Panc1 (cell line): ENCODE results near the gene MED13L. TPM values are rescaled to one million over a fixed set of nuclear protein-coding genes. Genes with fewer than 3 reads are reported as not detected.

Experiments
- ATAC-seq: fragments of 200-7000 bp; cut with Tn5 transposase; 2 replicates; pipeline ENCODE4 v1.9.1; 2020; ENCODE audit warnings: mild to moderate bottlenecking, moderate library complexity
- BruUV-seq: library from RNA; stranded (reverse); fragments of 400-500 nt; replicated peaks from 2 replicates; lab custom pipeline; 2021; lab: Mats Ljungman, UMichigan
- CTCF ChIA-PET: fragments of 300-600 bp; sonication (Branson Sonifier 250); formaldehyde crosslinking; loops from one replicate; lab custom pipeline; 2022; ENCODE audit warnings: antibody characterized with exemption; lab: Charles Lee
- POLR2A ChIA-PET: fragments of 300-600 bp; sonication (Branson Sonifier 250); formaldehyde crosslinking; loops from one replicate; lab custom pipeline; 2022; ENCODE audit warnings: antibody characterized with exemption; lab: Charles Lee
- DNase-seq: peaks from one replicate; pipeline ENCODE4 v3.0.0-alpha.2; 2010; ENCODE audit warnings: low read depth, low spot score
- H3K27ac ChIP-seq: 2 replicates; pipeline ENCODE4 v1.5.1; 2011; ENCODE audit warnings: mild to moderate bottlenecking, low read length, inconsistent platforms
- H3K27me3 ChIP-seq: fragments of 200-500 bp; sonication (Bioruptor generic); 2 replicates; pipeline ENCODE4 v1.6.0; 2014; ENCODE audit warnings: low read length, inconsistent platforms; ENCODE audit not compliant: control insufficient read depth, insufficient read depth
- H3K36me3 ChIP-seq: fragments of 200-500 bp; sonication (Bioruptor generic); 2 replicates; pipeline ENCODE4 v1.5.1; 2014; ENCODE audit warnings: inconsistent platforms, mild to moderate bottlenecking, low read length, moderate library complexity; ENCODE audit not compliant: control insufficient read depth, insufficient read depth
- H3K4me1 ChIP-seq: 2 replicates; pipeline ENCODE4 v1.5.1; 2011; ENCODE audit warnings: inconsistent platforms, mild to moderate bottlenecking, low read length, moderate library complexity; ENCODE audit not compliant: control insufficient read depth, insufficient read depth
- H3K4me3 ChIP-seq, 2 experiments: 2 replicates each; pipeline ENCODE4 v1.5.1; 2011 to 2012; ENCODE audit warnings: low read depth in 2 of 2, low read length in 2 of 2, mild to moderate bottlenecking in 2 of 2, inconsistent platforms in 1 of 2, moderate library complexity in 1 of 2
- H3K9me3 ChIP-seq: fragments of 200-500 bp; sonication (Bioruptor generic); 2 replicates; pipeline ENCODE4 v1.5.1; 2014; ENCODE audit warnings: low read depth, mild to moderate bottlenecking, inconsistent platforms, low read length, moderate library complexity; ENCODE audit not compliant: control insufficient read depth, insufficient read depth
- POLR2AphosphoS5 ChIP-seq: IDR thresholded peaks from 2 replicates; pipeline ENCODE4 v1.6.1; 2012; ENCODE audit warnings: mild to moderate bottlenecking, low read depth, low read length, moderate library complexity
- SIN3A ChIP-seq: IDR thresholded peaks from 2 replicates; pipeline ENCODE4 v1.6.1; 2012; ENCODE audit warnings: low read depth, mild to moderate bottlenecking, low read length, moderate library complexity, borderline replicate concordance; ENCODE audit not compliant: insufficient read depth
- TCF7L2 ChIP-seq: IDR thresholded peaks from 2 replicates; pipeline ENCODE4 v1.6.1; 2011; ENCODE audit warnings: mild to moderate bottlenecking, low read depth, low read length, inconsistent platforms
- in situ Hi-C: cut with HindIII; loops from 2 replicates; pipeline ENCODE4 v1.10.0; 2016; ENCODE audit warnings: low sequenced_read_pairs, low pct_unique_long_range_greater_than_20kb
- intact Hi-C: fragments of 100-400 bp; cut with micrococcal nuclease; formaldehyde crosslinking; loops from one replicate; pipeline ENCODE4 v1.10.0; 2022; ENCODE audit not compliant: unreplicated experiment
- total RNA-seq: library from RNA; stranded (reverse); gene quantifications from one replicate; pipeline ENCODE4 v1.2.1, GENCODE V29; 2021; ENCODE audit not compliant: unreplicated experiment
- TF ChIP-seq, protein P1 (sequence below): fragments of 450-650 bp; IDR thresholded peaks from 2 replicates; pipeline ENCODE4 v1.5.1; 2017; ENCODE audit warnings: mild to moderate bottlenecking
- TF ChIP-seq, protein P2 (sequence below), 2 experiments: IDR thresholded peaks; 2 replicates each; pipeline ENCODE4 v1.6.1; 2011 to 2012; ENCODE audit warnings: low read depth in 2 of 2, control low read depth in 1 of 2, low read length in 1 of 2, mild to moderate bottlenecking in 1 of 2, moderate library complexity in 1 of 2; ENCODE audit not compliant: insufficient read depth in 1 of 2

Gene MED13L
- total RNA-seq, 1 experiment from 2014 or later, result 170 TPM

GRCh38 chr12:116263431-116263830, 14.1 kb downstream of the MED13L start:
- Histone ChIP-seq H3K9me3 (no peaks in the 10 kb centered on the region), H3K36me3 (no peaks in the 10 kb centered on the region; the same call in 1 of the 2 replicates), H3K27me3 (no peaks in the 10 kb centered on the region), H3K4me1 (peaks cover 96% of the 10 kb centered on the region), H3K4me3 (no peak overlapping the region), H3K27ac (peak overlapping the region; percentile 48; the same call in 1 of the 2 replicates)
- no peak for ATAC-seq
- no peak for DNase-seq
- in situ Hi-C loops, result no loop called here
- intact Hi-C loops, result no loop called here
- no TSS peak for BruUV-seq
- CTCF ChIA-PET, result interaction anchor here (0.5 to 0.6 kb wide), 2 partner anchors 9 to 282 kb away, joined by 3 to 5 read pairs; no protein-coding TSS in a partner anchor
- no peak for TF ChIP-seq POLR2AphosphoS5
- TF ChIP-seq TCF7L2, result no peak
- TF ChIP-seq, protein P1, sequence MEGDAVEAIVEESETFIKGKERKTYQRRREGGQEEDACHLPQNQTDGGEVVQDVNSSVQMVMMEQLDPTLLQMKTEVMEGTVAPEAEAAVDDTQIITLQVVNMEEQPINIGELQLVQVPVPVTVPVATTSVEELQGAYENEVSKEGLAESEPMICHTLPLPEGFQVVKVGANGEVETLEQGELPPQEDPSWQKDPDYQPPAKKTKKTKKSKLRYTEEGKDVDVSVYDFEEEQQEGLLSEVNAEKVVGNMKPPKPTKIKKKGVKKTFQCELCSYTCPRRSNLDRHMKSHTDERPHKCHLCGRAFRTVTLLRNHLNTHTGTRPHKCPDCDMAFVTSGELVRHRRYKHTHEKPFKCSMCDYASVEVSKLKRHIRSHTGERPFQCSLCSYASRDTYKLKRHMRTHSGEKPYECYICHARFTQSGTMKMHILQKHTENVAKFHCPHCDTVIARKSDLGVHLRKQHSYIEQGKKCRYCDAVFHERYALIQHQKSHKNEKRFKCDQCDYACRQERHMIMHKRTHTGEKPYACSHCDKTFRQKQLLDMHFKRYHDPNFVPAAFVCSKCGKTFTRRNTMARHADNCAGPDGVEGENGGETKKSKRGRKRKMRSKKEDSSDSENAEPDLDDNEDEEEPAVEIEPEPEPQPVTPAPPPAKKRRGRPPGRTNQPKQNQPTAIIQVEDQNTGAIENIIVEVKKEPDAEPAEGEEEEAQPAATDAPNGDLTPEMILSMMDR, result no peak
- TF ChIP-seq, protein P2, sequence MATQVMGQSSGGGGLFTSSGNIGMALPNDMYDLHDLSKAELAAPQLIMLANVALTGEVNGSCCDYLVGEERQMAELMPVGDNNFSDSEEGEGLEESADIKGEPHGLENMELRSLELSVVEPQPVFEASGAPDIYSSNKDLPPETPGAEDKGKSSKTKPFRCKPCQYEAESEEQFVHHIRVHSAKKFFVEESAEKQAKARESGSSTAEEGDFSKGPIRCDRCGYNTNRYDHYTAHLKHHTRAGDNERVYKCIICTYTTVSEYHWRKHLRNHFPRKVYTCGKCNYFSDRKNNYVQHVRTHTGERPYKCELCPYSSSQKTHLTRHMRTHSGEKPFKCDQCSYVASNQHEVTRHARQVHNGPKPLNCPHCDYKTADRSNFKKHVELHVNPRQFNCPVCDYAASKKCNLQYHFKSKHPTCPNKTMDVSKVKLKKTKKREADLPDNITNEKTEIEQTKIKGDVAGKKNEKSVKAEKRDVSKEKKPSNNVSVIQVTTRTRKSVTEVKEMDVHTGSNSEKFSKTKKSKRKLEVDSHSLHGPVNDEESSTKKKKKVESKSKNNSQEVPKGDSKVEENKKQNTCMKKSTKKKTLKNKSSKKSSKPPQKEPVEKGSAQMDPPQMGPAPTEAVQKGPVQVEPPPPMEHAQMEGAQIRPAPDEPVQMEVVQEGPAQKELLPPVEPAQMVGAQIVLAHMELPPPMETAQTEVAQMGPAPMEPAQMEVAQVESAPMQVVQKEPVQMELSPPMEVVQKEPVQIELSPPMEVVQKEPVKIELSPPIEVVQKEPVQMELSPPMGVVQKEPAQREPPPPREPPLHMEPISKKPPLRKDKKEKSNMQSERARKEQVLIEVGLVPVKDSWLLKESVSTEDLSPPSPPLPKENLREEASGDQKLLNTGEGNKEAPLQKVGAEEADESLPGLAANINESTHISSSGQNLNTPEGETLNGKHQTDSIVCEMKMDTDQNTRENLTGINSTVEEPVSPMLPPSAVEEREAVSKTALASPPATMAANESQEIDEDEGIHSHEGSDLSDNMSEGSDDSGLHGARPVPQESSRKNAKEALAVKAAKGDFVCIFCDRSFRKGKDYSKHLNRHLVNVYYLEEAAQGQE (IDR thresholded peaks at IDR 0.05; ENCODE audit: insufficient read depth in 1 of 2, low read depth in 2 of 2, low read length in 1 of 2), result no peak
- TF ChIP-seq SIN3A, result no peak
- POLR2A ChIA-PET, result no interaction called here

DNA sequence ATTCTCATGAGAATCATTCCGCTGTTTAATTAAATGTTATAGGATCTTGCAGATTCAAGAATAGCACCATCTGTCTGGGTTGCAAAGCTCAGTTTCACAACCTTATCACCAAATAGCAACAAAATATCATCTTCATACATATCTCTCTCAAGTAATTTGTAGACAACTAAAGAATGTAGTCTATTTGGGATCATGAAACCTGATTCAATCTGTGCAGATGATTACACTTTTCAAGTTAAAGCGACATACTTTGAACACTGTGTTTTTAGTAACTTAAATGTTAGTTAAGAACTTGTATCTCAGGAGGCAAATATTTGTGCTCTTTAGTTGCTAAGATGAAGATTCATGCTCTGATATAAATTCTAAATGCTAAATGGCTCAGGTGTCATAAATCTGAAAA, 14.8 kb downstream of the MED13L start:
- in situ Hi-C loops (no loop called here), intact Hi-C loops (no loop called here)
- Histone ChIP-seq H3K4me1 (peaks cover 99% of the 10 kb centered on the region), H3K36me3 (no peaks in the 10 kb centered on the region; the same call in 1 of the 2 replicates), H3K9me3 (no peaks in the 10 kb centered on the region), H3K27ac (peak overlapping the region; percentile 31), H3K4me3 (no peak overlapping the region), H3K27me3 (no peaks in the 10 kb centered on the region)
- no peak for ATAC-seq
- ChIA-PET POLR2A (no interaction called here), CTCF (interaction anchor here (0.6 kb wide), 1 partner anchor 10 kb away, joined by 3 read pairs; no protein-coding TSS in a partner anchor)
- BruUV-seq, result no TSS peak
- TF ChIP-seq POLR2AphosphoS5 (no peak), SIN3A (no peak), TCF7L2 (no peak)
- TF ChIP-seq, protein P2 (IDR thresholded peaks at IDR 0.05; ENCODE audit: insufficient read depth in 1 of 2, low read depth in 2 of 2, low read length in 1 of 2), result no peak
- TF ChIP-seq, protein P1, result no peak
- DNase-seq, result no peak
